Measurements from ENCODE around the gene CREB3L2. TPM values are rescaled to one million over a fixed set of nuclear protein-coding genes. Genes with fewer than 3 reads are reported as not detected.
A peak's percentile ranks its signal among the peaks of the same experiment; 100 is the strongest.

CREB3L2 gene
- total and polyA plus RNA-seq, 12 donors = 11.4 to 169 (median 63.1) TPM

GRCh38 chr7:137903382-137904169, 98.3 kb downstream of the CREB3L2 start:
- peak; percentile 70 to 84 (median 71) for DNase-seq
- peaks cover 3 to 16% of the 10 kb centered on the region in 2 donors for H3K4me1 ChIP-seq (replicated peaks in 1 of 2)
- peak overlapping the region in 4 of 5 donors; percentile 11 to 57 (median 41) for H3K27ac ChIP-seq
- intact Hi-C loops (cut with DNase I) = loop anchor here (2.0 to 5.0 kb wide), 2 partner anchors 104 to 105 kb away; no protein-coding TSS in a partner anchor
- H3K36me3 ChIP-seq (replicated peaks in 1 of 2) = peaks cover 0 to 86% of the 10 kb centered on the region in 2 donors
- TF ChIP-seq CTCF (IDR thresholded peaks at IDR 0.05) (peak; percentile 78 to 96 (median 91)), POLR2A (IDR thresholded peaks at IDR 0.05) (no peak)
- no peaks in the 10 kb centered on the region for H3K27me3 ChIP-seq
- 22 to 27% (median 26%) methylated on average over 9 of the region's 9 CpGs for WGBS, 4 donors
- no peak overlapping the region for H3K4me3 ChIP-seq
- no peaks in the 10 kb centered on the region for H3K9me3 ChIP-seq (replicated peaks in 1 of 3)

DNA sequence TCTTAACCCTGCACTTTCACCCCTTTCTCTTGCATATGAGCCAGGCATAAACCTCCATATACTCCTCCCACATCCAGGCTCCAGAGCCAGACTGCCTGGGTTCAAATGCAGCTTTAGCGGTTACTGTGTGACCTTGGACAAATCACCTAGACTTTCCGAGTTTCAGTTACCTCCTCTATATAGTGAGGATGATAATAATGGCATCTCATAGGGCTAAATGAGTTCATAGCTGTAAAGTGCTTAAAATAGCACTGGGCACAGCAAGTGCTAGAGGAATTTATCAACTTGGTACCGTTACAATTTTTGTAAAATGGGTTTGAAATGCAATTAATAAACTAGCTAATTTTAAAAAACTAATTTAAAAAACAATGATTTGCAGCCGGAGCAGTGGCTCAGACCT, 101.7 kb downstream of the CREB3L2 start:
- WGBS, 4 donors = 74 to 81% (median 77%) methylated on average over 4 of the region's 4 CpGs
- intact Hi-C loops (cut with DNase I) = loop anchor here in 1 of 2 donors (5.0 kb wide), 1 partner anchor 107 kb away; no protein-coding TSS in a partner anchor
- no peak overlapping the region for H3K4me3 ChIP-seq

GRCh38 chr7:137898839-137899721, 102.8 kb downstream of the CREB3L2 start:
- intact Hi-C loops (cut with DNase I) = loop anchor here (5.0 to 10.0 kb wide), 2 partner anchors 84 to 242 kb away; no protein-coding TSS in a partner anchor
- peak overlapping the region in 1 of 5 donors; percentile 29 for H3K27ac ChIP-seq
- H3K9me3 ChIP-seq (replicated peaks in 1 of 3) = no peaks in the 10 kb centered on the region
- WGBS, 4 donors = 8 to 17% (median 14%) methylated on average over 10 to 13 of the region's 14 CpGs
- TF ChIP-seq POLR2A (IDR thresholded peaks at IDR 0.05) = no peak
- TF ChIP-seq CTCF (IDR thresholded peaks at IDR 0.05) = peak; percentile 85 to 97 (median 94)
- peak; percentile 70 to 92 (median 86) for DNase-seq
- H3K4me1 ChIP-seq (replicated peaks in 1 of 2) = peaks cover 7 to 16% of the 10 kb centered on the region in 2 donors
- peak overlapping the region in 1 of 4 donors; percentile 1 for H3K4me3 ChIP-seq
- peaks cover 0 to 64% of the 10 kb centered on the region in 2 donors for H3K36me3 ChIP-seq (replicated peaks in 1 of 2)
- no peaks in the 10 kb centered on the region for H3K27me3 ChIP-seq

More for the DNA sequence above, 101.7 kb downstream of the CREB3L2 start:
- peaks cover 0 to 62% of the 10 kb centered on the region in 2 donors for H3K36me3 ChIP-seq (replicated peaks in 1 of 2)
- no peak overlapping the region for H3K27ac ChIP-seq
- TF ChIP-seq CTCF (IDR thresholded peaks at IDR 0.05) = no peak
- no peaks in the 10 kb centered on the region for H3K9me3 ChIP-seq (replicated peaks in 1 of 3)
- no peaks in the 10 kb centered on the region for H3K27me3 ChIP-seq
- no peak for DNase-seq
- peaks cover 7 to 16% of the 10 kb centered on the region in 2 donors for H3K4me1 ChIP-seq (replicated peaks in 1 of 2)

All from adrenal gland (tissue), 12 donors.